Endodermal cell (in vitro differentiated cells): ENCODE data around the gene OR2AJ1. TPM values are rescaled to one million over a fixed set of nuclear protein-coding genes. Genes with fewer than 3 reads are reported as not detected.

Experiments
- DNase-seq: peaks from one replicate; pipeline ENCODE4 v3.0.0-alpha.2; 2017
- H3K27ac ChIP-seq: 2 replicates; pipeline ENCODE4 v1.5.1; 2013; ENCODE audit warnings: mild to moderate bottlenecking, low read depth, low read length, moderate library complexity
- H3K27me3 ChIP-seq: 2 replicates; pipeline ENCODE4 v1.6.1; 2013; ENCODE audit warnings: mild to moderate bottlenecking, low read length, moderate library complexity; ENCODE audit not compliant: insufficient read depth, control insufficient read depth, poor library complexity, severe bottlenecking
- H3K36me3 ChIP-seq: 2 replicates; pipeline ENCODE4 v1.7.0; 2013; ENCODE audit warnings: mild to moderate bottlenecking, low read length, moderate library complexity; ENCODE audit not compliant: control insufficient read depth, insufficient read depth
- H3K4me1 ChIP-seq: one replicate; pipeline ENCODE4 v1.7.0; 2013; ENCODE audit warnings: low read length; ENCODE audit not compliant: control insufficient read depth, insufficient read depth
- H3K4me3 ChIP-seq: 2 replicates; pipeline ENCODE4 v1.5.1; 2013; ENCODE audit warnings: mild to moderate bottlenecking, low read length, moderate library complexity
- H3K9ac ChIP-seq: 2 replicates; pipeline ENCODE4 v1.6.1; 2013; ENCODE audit warnings: mild to moderate bottlenecking, low read length, moderate library complexity; ENCODE audit not compliant: poor library complexity, severe bottlenecking; ENCODE audit errors: extremely low read depth
- H3K9me3 ChIP-seq: 2 replicates; pipeline ENCODE4 v1.6.1; 2013; ENCODE audit warnings: mild to moderate bottlenecking, low read length, moderate library complexity; ENCODE audit not compliant: control insufficient read depth
- H3K27ac Mint-ChIP-seq: 2 replicates; pipeline ENCODE4 v1.8.0; 2020; ENCODE audit warnings: mixed read lengths
- H3K27me3 Mint-ChIP-seq: 2 replicates; pipeline ENCODE4 v1.8.0; 2021; ENCODE audit warnings: mild to moderate bottlenecking, mixed read lengths; ENCODE audit not compliant: insufficient read depth
- H3K36me3 Mint-ChIP-seq: 2 replicates; pipeline ENCODE4 v1.8.0; 2020; ENCODE audit warnings: low read depth, mixed read lengths
- H3K4me1 Mint-ChIP-seq: 2 replicates; pipeline ENCODE4 v1.8.0; 2020; ENCODE audit warnings: mixed read lengths
- H3K4me3 Mint-ChIP-seq: 2 replicates; pipeline ENCODE4 v1.8.0; 2020; ENCODE audit warnings: mild to moderate bottlenecking, moderate library complexity, mixed read lengths
- H3K9me3 Mint-ChIP-seq: 2 replicates; pipeline ENCODE4 v1.8.0; 2020; ENCODE audit warnings: mild to moderate bottlenecking, mixed read lengths
- CTCF ChIP-seq: fragments of 200-600 bp; sonication (generic); conservative IDR thresholded peaks from 2 replicates; pipeline ENCODE4 v1.5.0; 2021; ENCODE audit warnings: antibody characterized with exemption, mild to moderate bottlenecking
- WGBS, 2 experiments: methylation state at CpG; one replicate each; pipeline versions ENCODE4 v1.1.5 to v1.1.7; 2013; ENCODE audit warnings: missing lambda C conversion rate in 2 of 2, mixed read lengths in 1 of 2; ENCODE audit not compliant: insufficient coverage in 1 of 2, insufficient read length in 1 of 2; 5-methylcytosine and 5-hydroxymethylcytosine counted together
- total RNA-seq, 2 donors: library from RNA; stranded (reverse); fragmentation: NEBNext Ultra II Directional in 1 of 2; extraction: Animal tissue kit (Norgen Biotek cat#: 25700) in 1 of 2; gene quantifications; 2 replicates in 1 of 2; 3 replicates in 1 of 2; pipeline ENCODE4 v1.2.1, GENCODE V29; 2021

Gene OR2AJ1
- total RNA-seq, 2 donors from 2014 or later = not detected

DNA sequence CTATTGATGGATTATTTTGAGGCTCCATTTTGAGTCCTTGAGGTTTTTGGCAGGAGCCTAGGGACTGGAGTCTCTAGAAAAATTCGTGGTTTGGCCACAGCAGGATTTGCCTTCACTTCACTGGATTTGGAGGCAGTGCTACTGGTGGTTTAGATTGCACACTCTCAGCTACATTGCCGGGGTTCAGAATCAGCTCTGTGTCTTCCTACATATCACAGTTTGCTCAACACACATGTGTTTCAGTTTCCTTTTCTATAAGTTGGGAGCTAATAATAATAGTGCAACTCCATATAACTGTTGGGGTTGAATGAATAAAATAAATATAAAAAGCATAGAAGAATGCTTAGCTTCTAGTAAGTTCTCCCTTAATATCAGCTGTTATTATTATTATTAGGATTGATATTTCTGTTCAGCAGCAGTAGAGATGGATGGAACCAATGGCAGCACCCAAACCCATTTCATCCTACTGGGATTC, 29.5 kb upstream of the OR2AJ1 start, which contains the start of gene OR2W3:
Gene OR2W3 (plus strand): TSS at position 425 of the 475 bp plus-strand sequence. CDS start 0 bp downstream, at position 425.
- H3K4me3 Mint-ChIP-seq = no peak within 1 kb of the TSS
- H3K27ac ChIP-seq = no peak within 1 kb of the TSS
- no peak within 1 kb of the TSS for H3K4me3 ChIP-seq
- DNase-seq = no peak
- no peak within 1 kb of the TSS for H3K27ac Mint-ChIP-seq
- H3K27me3 ChIP-seq = no peaks in the 10 kb centered on the region
- no peaks in the 10 kb centered on the region for H3K4me1 ChIP-seq
- WGBS, 2 experiments = 40 to 42% methylated on average over 2 of the region's 2 CpGs
- H3K9me3 ChIP-seq = peaks cover 32% of the 10 kb centered on the region
- TF ChIP-seq CTCF = no peak
- no peak within 1 kb of the TSS for H3K9ac ChIP-seq
- H3K36me3 ChIP-seq = no peaks in the 10 kb centered on the region
- H3K36me3 Mint-ChIP-seq = no peaks in the 10 kb centered on the region
- no peaks in the 10 kb centered on the region for H3K27me3 Mint-ChIP-seq
- H3K4me1 Mint-ChIP-seq = no peaks in the 10 kb centered on the region
- H3K9me3 Mint-ChIP-seq = peaks cover 39% of the 10 kb centered on the region

GRCh38 chr1:247895976-247896375, 28.7 kb upstream of the OR2AJ1 start:
- Histone ChIP-seq H3K27me3 (no peaks in the 10 kb centered on the region), H3K9me3 (peaks cover 36% of the 10 kb centered on the region), H3K9ac (no peak overlapping the region), H3K36me3 (no peaks in the 10 kb centered on the region), H3K27ac (no peak overlapping the region), H3K4me1 (no peaks in the 10 kb centered on the region), H3K4me3 (no peak overlapping the region)
- Mint-ChIP-seq H3K27ac (no peak overlapping the region), H3K4me3 (no peak overlapping the region), H3K9me3 (peaks cover 44% of the 10 kb centered on the region), H3K27me3 (no peaks in the 10 kb centered on the region), H3K36me3 (no peaks in the 10 kb centered on the region), H3K4me1 (no peaks in the 10 kb centered on the region)
- WGBS, 2 experiments = 81 to 83% methylated on average over 13 to 14 of the region's 14 CpGs
- no peak for DNase-seq
- no peak for TF ChIP-seq CTCF

GRCh38 chr1:247904122-247904521, 20.6 kb upstream of the OR2AJ1 start:
- no peak for DNase-seq
- Histone ChIP-seq H3K4me3 (no peak overlapping the region), H3K9me3 (peaks cover 50% of the 10 kb centered on the region), H3K9ac (no peak overlapping the region), H3K27ac (no peak overlapping the region), H3K36me3 (no peaks in the 10 kb centered on the region), H3K27me3 (no peaks in the 10 kb centered on the region), H3K4me1 (no peaks in the 10 kb centered on the region)
- H3K27ac Mint-ChIP-seq = no peak overlapping the region
- WGBS, 2 experiments = 76 to 90% methylated on average over 3 to 6 of the region's 6 CpGs
- H3K4me1 Mint-ChIP-seq = no peaks in the 10 kb centered on the region
- peaks cover 71% of the 10 kb centered on the region for H3K9me3 Mint-ChIP-seq
- no peaks in the 10 kb centered on the region for H3K27me3 Mint-ChIP-seq
- H3K36me3 Mint-ChIP-seq = peaks cover 5% of the 10 kb centered on the region
- TF ChIP-seq CTCF = no peak
- H3K4me3 Mint-ChIP-seq = no peak overlapping the region
